SK-N-SH treated with all-trans-retinoic acid at 6 μM for 48 hours (cell line): ENCODE data around the gene WWC2.

ENCODE experiments used
- ATAC-seq: fragments of 200-7000 bp; cut with Tn5 transposase; 3 replicates; pipeline ENCODE4 v1.9.1; 2020; ENCODE audit warnings: mild to moderate bottlenecking, moderate library complexity
- ARNTL ChIP-seq: fragments of 450-650 bp; formaldehyde crosslinking; IDR thresholded peaks from 2 replicates; pipeline ENCODE4 v1.5.0; 2020; ENCODE audit warnings: low read depth, mild to moderate bottlenecking, moderate library complexity, borderline replicate concordance
- BACH2 ChIP-seq: fragments of 250-450 bp; sonication (Bioruptor Pico); IDR thresholded peaks from 2 replicates; pipeline ENCODE4 v1.9.0; 2021; ENCODE audit warnings: mild to moderate bottlenecking, borderline replicate concordance
- CSDC2 ChIP-seq: fragments of 250-450 bp; sonication (Bioruptor Pico); IDR thresholded peaks from 2 replicates; pipeline ENCODE4 v1.5.0; 2020; ENCODE audit warnings: mild to moderate bottlenecking, moderate library complexity
- ESRRG ChIP-seq: fragments of 250-450 bp; sonication (Bioruptor Pico); IDR thresholded peaks from 2 replicates; pipeline ENCODE4 v1.6.1; 2021; ENCODE audit warnings: mild to moderate bottlenecking
- GLIS3 ChIP-seq: fragments of 250-450 bp; sonication (Bioruptor Pico); IDR thresholded peaks from 2 replicates; pipeline ENCODE4 v1.5.0; 2020; ENCODE audit warnings: mild to moderate bottlenecking, moderate library complexity
- ISL1 ChIP-seq: fragments of 250-450 bp; sonication (Bioruptor Pico); IDR thresholded peaks from 2 replicates; pipeline ENCODE4 v2.1.2; 2022; ENCODE audit warnings: mild to moderate bottlenecking, moderate library complexity
- OSR1 ChIP-seq: fragments of 250-450 bp; sonication (Bioruptor Pico); IDR thresholded peaks from 2 replicates; pipeline ENCODE4 v1.8.0; 2022; ENCODE audit warnings: moderate library complexity, mild to moderate bottlenecking, inconsistent platforms
- PPARA ChIP-seq: fragments of 250-450 bp; sonication (Bioruptor Pico); IDR thresholded peaks from 2 replicates; pipeline ENCODE4 v1.5.0; 2020; ENCODE audit warnings: mild to moderate bottlenecking, borderline replicate concordance
- RARB ChIP-seq: fragments of 250-450 bp; sonication (Bioruptor Pico); IDR thresholded peaks from 2 replicates; pipeline ENCODE4 v1.8.0; 2021; ENCODE audit warnings: mild to moderate bottlenecking, moderate library complexity
- SNAI2 ChIP-seq: fragments of 250-450 bp; sonication (Bioruptor Pico); IDR thresholded peaks from 2 replicates; pipeline ENCODE4 v1.5.0; 2020; ENCODE audit warnings: mild to moderate bottlenecking, moderate library complexity
- TCF4 ChIP-seq: fragments of 250-450 bp; sonication (Bioruptor Pico); IDR thresholded peaks from 2 replicates; pipeline ENCODE4 v1.8.0; 2021; ENCODE audit warnings: mild to moderate bottlenecking, moderate library complexity, borderline replicate concordance
- TOX ChIP-seq: fragments of 250-450 bp; sonication (Bioruptor Pico); IDR thresholded peaks from 2 replicates; pipeline ENCODE4 v1.8.0; 2021; ENCODE audit warnings: mild to moderate bottlenecking, moderate library complexity, borderline replicate concordance
- ZC3H10 ChIP-seq: fragments of 250-450 bp; sonication (Bioruptor Pico); IDR thresholded peaks from 2 replicates; pipeline ENCODE4 v1.5.1; 2021; ENCODE audit warnings: mild to moderate bottlenecking, moderate library complexity
- ZFP3 ChIP-seq: fragments of 250-450 bp; sonication (Bioruptor Pico); IDR thresholded peaks from 2 replicates; pipeline ENCODE4 v1.5.0; 2020; ENCODE audit warnings: mild to moderate bottlenecking, moderate library complexity
- ZFP30 ChIP-seq: fragments of 450-650 bp; formaldehyde crosslinking; IDR thresholded peaks from 2 replicates; pipeline ENCODE4 v1.5.0; 2022; ENCODE audit warnings: mild to moderate bottlenecking, moderate library complexity
- ZNF565 ChIP-seq: fragments of 450-650 bp; formaldehyde crosslinking; conservative IDR thresholded peaks from 2 replicates; pipeline ENCODE4 v1.5.0; 2020; ENCODE audit warnings: low read depth, mild to moderate bottlenecking, moderate library complexity
- ZNF8 ChIP-seq: fragments of 450-650 bp; formaldehyde crosslinking; IDR thresholded peaks from 2 replicates; pipeline ENCODE4 v1.5.0; 2020; ENCODE audit warnings: mild to moderate bottlenecking, moderate library complexity
- TF ChIP-seq, protein P1 (sequence below): fragments of 250-450 bp; sonication (Bioruptor Pico); IDR thresholded peaks from 2 replicates; pipeline ENCODE4 v1.8.0; 2020; ENCODE audit warnings: mild to moderate bottlenecking, moderate library complexity, borderline replicate concordance
- TF ChIP-seq, protein P2 (sequence below): fragments of 250-450 bp; sonication (Bioruptor Pico); IDR thresholded peaks from 2 replicates; pipeline ENCODE4 v1.5.1; 2020; ENCODE audit warnings: low read depth, mild to moderate bottlenecking, moderate library complexity
- TF ChIP-seq, protein P3 (sequence below): fragments of 250-450 bp; sonication (Bioruptor Pico); IDR thresholded peaks from 2 replicates; pipeline ENCODE4 v1.8.0; 2021; ENCODE audit warnings: low read depth, mild to moderate bottlenecking, moderate library complexity, borderline replicate concordance
- TF ChIP-seq, protein P4 (sequence below): fragments of 250-450 bp; sonication (Bioruptor Pico); IDR thresholded peaks from 2 replicates; pipeline ENCODE4 v1.5.1; 2021; ENCODE audit warnings: mild to moderate bottlenecking, moderate library complexity

Gene WWC2

DNA sequence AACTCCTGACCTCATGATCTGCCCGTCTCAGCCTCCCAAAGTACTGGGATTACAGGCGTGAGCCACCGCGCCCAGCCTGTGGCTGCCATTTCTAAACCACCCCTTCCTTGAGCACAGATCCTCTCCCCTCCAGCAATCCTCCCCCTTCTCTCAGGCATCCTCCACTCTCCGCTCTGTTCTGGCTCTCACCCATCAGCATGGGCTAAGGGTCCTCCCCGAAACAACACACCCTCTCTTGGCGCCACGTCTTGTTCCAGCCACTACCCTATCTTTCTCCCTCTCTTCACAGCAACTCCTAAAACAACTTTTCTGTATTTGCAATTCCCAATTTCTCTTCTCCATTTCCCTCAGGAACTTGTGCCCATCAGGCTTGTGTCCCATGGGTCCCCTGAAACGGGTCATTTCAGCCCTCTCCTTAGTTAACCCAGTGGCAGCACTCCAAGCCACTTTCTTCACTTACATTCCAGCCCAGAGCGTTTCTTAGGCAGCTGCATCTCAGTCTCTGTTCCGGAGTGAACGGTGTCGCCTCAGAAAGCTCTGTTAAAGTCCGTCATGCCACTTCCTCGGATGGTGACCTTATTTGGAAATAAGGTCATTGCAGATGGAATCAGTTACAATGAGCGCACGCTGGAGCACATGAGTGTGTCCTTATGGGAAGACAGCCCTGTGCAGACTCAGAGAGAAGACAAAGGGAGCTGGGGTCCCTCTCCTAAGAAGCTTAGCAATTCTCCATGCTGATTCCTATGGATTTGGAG lies 251.4 kb downstream of the WWC2 start:
- TF ChIP-seq ARNTL (CRISPR knock-in tag) (no peak), SNAI2 (CRISPR knock-in tag) (no peak)
- TF ChIP-seq, protein P1, sequence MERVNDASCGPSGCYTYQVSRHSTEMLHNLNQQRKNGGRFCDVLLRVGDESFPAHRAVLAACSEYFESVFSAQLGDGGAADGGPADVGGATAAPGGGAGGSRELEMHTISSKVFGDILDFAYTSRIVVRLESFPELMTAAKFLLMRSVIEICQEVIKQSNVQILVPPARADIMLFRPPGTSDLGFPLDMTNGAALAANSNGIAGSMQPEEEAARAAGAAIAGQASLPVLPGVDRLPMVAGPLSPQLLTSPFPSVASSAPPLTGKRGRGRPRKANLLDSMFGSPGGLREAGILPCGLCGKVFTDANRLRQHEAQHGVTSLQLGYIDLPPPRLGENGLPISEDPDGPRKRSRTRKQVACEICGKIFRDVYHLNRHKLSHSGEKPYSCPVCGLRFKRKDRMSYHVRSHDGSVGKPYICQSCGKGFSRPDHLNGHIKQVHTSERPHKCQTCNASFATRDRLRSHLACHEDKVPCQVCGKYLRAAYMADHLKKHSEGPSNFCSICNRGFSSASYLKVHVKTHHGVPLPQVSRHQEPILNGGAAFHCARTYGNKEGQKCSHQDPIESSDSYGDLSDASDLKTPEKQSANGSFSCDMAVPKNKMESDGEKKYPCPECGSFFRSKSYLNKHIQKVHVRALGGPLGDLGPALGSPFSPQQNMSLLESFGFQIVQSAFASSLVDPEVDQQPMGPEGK (CRISPR knock-in tag) = no peak
- ATAC-seq = no peak

DNA sequence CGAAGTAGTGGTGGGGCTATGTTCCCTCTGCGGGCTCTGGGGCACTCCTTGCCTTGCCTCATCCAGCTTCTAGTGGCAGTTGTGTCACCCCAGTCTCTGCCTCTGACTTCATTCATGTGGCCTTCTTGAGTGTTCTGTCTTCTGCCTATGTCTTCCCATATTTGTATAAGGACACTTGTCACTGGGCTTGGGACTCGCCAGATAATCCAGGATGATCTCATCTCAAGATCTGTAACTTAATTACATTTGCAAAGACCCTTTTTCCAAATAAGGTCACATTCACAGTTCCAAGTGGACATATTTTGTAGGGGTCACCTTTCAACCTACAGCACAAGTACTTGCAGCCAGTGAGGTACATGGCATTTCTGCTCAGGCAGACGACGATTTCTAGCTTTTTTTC lies 253.5 kb downstream of the WWC2 start:
- TF ChIP-seq CSDC2 (no peak), ZNF565 (CRISPR knock-in tag) (no peak), GLIS3 (CRISPR knock-in tag) (no peak), ISL1 (CRISPR knock-in tag) (no peak), OSR1 (CRISPR knock-in tag) (no peak), PPARA (CRISPR knock-in tag) (no peak), ZFP30 (CRISPR knock-in tag) (no peak), ZC3H10 (no peak), ZNF8 (CRISPR knock-in tag) (no peak)
- TF ChIP-seq, protein P2, sequence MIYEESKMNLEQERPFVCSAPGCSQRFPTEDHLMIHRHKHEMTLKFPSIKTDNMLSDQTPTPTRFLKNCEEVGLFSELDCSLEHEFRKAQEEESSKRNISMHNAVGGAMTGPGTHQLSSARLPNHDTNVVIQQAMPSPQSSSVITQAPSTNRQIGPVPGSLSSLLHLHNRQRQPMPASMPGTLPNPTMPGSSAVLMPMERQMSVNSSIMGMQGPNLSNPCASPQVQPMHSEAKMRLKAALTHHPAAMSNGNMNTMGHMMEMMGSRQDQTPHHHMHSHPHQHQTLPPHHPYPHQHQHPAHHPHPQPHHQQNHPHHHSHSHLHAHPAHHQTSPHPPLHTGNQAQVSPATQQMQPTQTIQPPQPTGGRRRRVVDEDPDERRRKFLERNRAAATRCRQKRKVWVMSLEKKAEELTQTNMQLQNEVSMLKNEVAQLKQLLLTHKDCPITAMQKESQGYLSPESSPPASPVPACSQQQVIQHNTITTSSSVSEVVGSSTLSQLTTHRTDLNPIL (CRISPR knock-in tag) = no peak
- no peak for ATAC-seq

DNA sequence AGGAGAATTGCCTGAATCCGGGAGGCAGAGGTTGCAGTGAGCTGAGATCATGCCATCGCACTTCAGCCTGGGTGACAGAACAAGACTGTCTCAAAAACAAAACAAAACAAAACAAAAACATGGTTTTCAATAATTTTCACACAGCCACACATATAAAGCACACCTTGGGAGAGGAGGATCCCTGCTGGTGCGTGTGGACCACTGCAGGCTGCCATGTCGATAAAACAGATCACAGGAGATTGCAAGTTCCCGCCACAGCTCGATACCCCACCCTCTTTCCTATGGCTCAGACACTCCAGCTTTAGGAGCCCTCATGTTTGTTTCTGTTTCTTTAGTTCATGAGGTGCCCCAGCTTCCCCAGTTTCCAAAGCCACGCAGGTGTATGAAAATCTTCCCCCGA lies 254.5 kb downstream of the WWC2 start:
- no peak for ATAC-seq
- TF ChIP-seq ISL1 (CRISPR knock-in tag) = no peak
- no peak for TF ChIP-seq GLIS3 (CRISPR knock-in tag)
- TF ChIP-seq PPARA (CRISPR knock-in tag) = no peak
- no peak for TF ChIP-seq ESRRG
- TF ChIP-seq ZFP30 (CRISPR knock-in tag) = no peak
- TF ChIP-seq, protein P3, sequence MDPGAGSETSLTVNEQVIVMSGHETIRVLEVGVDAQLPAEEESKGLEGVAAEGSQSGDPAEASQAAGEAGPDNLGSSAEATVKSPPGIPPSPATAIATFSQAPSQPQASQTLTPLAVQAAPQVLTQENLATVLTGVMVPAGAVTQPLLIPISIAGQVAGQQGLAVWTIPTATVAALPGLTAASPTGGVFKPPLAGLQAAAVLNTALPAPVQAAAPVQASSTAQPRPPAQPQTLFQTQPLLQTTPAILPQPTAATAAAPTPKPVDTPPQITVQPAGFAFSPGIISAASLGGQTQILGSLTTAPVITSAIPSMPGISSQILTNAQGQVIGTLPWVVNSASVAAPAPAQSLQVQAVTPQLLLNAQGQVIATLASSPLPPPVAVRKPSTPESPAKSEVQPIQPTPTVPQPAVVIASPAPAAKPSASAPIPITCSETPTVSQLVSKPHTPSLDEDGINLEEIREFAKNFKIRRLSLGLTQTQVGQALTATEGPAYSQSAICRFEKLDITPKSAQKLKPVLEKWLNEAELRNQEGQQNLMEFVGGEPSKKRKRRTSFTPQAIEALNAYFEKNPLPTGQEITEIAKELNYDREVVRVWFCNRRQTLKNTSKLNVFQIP (CRISPR knock-in tag) = no peak
- no peak for TF ChIP-seq TCF4 (CRISPR knock-in tag)
- no peak for TF ChIP-seq ZC3H10
- TF ChIP-seq ZFP3 (CRISPR knock-in tag) = no peak
- TF ChIP-seq ZNF565 (CRISPR knock-in tag) = no peak
- no peak for TF ChIP-seq RARB (CRISPR knock-in tag)
- TF ChIP-seq BACH2 (CRISPR knock-in tag) = no peak
- no peak for TF ChIP-seq TOX (CRISPR knock-in tag)
- TF ChIP-seq SNAI2 (CRISPR knock-in tag) = no peak
- TF ChIP-seq, protein P2 (CRISPR knock-in tag) = no peak
- TF ChIP-seq, protein P1 (CRISPR knock-in tag) = no peak
- no peak for TF ChIP-seq CSDC2
- TF ChIP-seq, protein P4, sequence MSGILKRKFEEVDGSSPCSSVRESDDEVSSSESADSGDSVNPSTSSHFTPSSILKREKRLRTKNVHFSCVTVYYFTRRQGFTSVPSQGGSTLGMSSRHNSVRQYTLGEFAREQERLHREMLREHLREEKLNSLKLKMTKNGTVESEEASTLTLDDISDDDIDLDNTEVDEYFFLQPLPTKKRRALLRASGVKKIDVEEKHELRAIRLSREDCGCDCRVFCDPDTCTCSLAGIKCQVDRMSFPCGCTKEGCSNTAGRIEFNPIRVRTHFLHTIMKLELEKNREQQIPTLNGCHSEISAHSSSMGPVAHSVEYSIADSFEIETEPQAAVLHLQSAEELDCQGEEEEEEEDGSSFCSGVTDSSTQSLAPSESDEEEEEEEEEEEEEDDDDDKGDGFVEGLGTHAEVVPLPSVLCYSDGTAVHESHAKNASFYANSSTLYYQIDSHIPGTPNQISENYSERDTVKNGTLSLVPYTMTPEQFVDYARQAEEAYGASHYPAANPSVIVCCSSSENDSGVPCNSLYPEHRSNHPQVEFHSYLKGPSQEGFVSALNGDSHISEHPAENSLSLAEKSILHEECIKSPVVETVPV (CRISPR knock-in tag) = no peak
- TF ChIP-seq ARNTL (CRISPR knock-in tag) = no peak
- no peak for TF ChIP-seq OSR1 (CRISPR knock-in tag)
